GM18505 (cell line): ENCODE measurements around the gene FAT1.

Experiments
- ATAC-seq: cut with Tn5 transposase; IDR thresholded peaks from one replicate; pipeline ENCODE4 v1.9.1; 2021; ENCODE audit not compliant: unreplicated experiment
- POLR2A ChIP-seq: IDR thresholded peaks from 4 replicates; pipeline ENCODE4 v1.6.1; 2011; ENCODE audit warnings: borderline replicate concordance; ENCODE audit not compliant: insufficient read depth, insufficient read length; ENCODE audit errors: extremely low read depth

The FAT1 gene

GRCh38 chr4:186700746-186701145 is 22.9 kb downstream of the FAT1 start:
- no peak for TF ChIP-seq POLR2A
- no peak for ATAC-seq

- no peak for TF ChIP-seq POLR2A
- no peak for ATAC-seq
These were observed 23.7 kb downstream of the FAT1 start for GRCh38 chr4:186699881-186700397.

GRCh38 chr4:186699298-186699697 is 24.4 kb downstream of the FAT1 start:
- TF ChIP-seq POLR2A: no peak
- ATAC-seq: no peak

- ATAC-seq: no peak
- TF ChIP-seq POLR2A: no peak
These were observed 25.1 kb downstream of the FAT1 start for GRCh38 chr4:186698525-186698924.

GRCh38 chr4:186698028-186698427 is 25.6 kb downstream of the FAT1 start:
- TF ChIP-seq POLR2A: no peak
- no peak for ATAC-seq

GRCh38 chr4:186695392-186695791 is 28.3 kb downstream of the FAT1 start:
- ATAC-seq: no peak
- TF ChIP-seq POLR2A: no peak

GRCh38 chr4:186693894-186694293 is 29.8 kb downstream of the FAT1 start:
- no peak for TF ChIP-seq POLR2A
- no peak for ATAC-seq

GRCh38 chr4:186693159-186693815 is 30.4 kb downstream of the FAT1 start:
- ATAC-seq: no peak
- no peak for TF ChIP-seq POLR2A

GRCh38 chr4:186691396-186691795 is 32.3 kb downstream of the FAT1 start:
- TF ChIP-seq POLR2A: no peak
- no peak for ATAC-seq

GRCh38 chr4:186689476-186689875 is 34.2 kb downstream of the FAT1 start:
- TF ChIP-seq POLR2A: no peak
- no peak for ATAC-seq

- no peak for TF ChIP-seq POLR2A
- no peak for ATAC-seq
These were observed 35.3 kb downstream of the FAT1 start for GRCh38 chr4:186688150-186688943.

GRCh38 chr4:186687265-186687664 is 36.4 kb downstream of the FAT1 start:
- ATAC-seq: no peak
- TF ChIP-seq POLR2A: no peak

- no peak for ATAC-seq
- TF ChIP-seq POLR2A: no peak
These were observed 37.9 kb downstream of the FAT1 start for GRCh38 chr4:186685767-186686183.

- no peak for ATAC-seq
- no peak for TF ChIP-seq POLR2A
These were observed 38.8 kb downstream of the FAT1 start for GRCh38 chr4:186684889-186685309.
